Measurements from ENCODE around the gene DICER1. TPM values are rescaled to one million over a fixed set of nuclear protein-coding genes. Genes with fewer than 3 reads are reported as not detected.

DICER1 gene
- polyA plus RNA-seq, 10 donors = 32.6 to 52.1 (median 42.4) TPM

GRCh38 chr14:95096476-95096875 lies 60.9 kb downstream of the DICER1 start:
- no peak for DNase-seq

DNA sequence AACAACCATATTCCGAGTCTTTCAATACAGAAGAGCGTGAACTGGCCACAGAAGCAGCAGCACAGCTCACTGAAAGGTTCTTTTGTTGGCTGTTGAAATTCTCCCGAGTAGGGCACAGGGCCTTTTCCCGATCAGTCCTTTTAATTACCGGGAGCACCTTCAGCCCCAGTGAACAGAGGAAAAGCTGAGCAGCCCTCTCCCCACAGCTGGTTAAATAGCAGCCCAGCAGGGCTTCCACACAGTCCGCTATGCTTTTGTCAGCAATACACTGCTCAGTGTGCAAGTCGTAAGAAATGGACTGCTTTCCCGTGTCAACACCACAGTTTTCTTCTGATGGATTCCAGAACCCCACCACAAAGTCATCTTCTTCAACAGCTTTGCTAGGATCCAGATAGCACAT lies 61.3 kb downstream of the DICER1 start:
- DNase-seq = no peak

DNA sequence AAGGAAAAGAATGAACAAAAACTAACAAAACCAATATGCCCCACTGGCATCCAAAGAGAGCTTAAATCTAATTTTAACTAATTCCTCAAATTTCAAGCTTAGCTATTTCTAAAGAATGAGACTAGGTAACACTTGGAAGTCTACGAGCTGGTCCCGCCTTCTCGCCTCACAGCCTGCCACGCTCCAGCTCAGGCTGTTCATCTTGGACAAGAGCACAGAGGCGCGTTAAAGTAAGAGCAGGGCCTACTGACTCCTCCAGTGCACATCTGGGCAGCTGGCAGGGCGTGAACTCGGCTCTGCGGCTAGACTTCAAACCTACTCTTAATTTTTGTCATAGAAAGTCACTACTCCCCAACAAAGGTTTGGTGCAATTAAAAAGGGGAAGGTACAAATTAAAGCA lies 64.6 kb downstream of the DICER1 start:
- peak in 1 of 3 donors; percentile 22 for DNase-seq

DNA sequence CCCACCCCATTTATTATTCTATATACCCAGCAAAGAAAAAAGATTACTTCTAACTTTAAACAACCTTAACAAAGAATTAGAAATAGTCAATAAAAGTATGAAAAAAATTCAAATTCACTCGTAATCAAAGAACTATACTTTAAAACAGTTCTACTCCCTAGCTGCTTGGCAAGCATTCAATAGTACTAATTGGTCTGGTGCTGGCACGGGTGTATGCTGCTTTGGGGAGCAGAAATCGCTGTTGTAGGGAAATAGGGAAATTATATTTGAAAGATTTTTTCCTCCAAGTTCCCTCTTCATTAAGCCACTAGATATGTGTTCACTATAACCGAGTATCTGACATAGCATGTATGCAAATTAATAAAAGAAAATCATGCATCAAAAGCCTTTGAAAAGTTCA lies 65.7 kb downstream of the DICER1 start:
- no peak for DNase-seq

DNA sequence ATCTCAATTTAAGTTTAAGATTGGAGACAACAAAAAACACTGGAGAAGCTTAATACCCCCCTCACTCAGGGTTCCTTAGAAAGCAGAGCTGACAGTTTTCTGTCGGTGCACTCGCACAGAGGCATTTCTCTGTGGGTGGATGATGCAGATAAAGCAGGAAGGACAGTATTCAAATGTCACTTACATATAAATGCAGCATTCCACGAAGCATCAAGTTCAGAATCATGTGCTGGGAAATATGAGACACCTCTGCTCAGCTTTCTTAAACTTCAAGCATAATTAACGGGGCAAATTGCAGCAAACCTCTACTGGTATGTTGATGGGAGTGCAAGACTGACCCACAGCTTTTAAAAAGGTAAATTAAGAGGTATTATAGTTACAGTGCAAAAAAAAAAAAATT lies 68.7 kb downstream of the DICER1 start:
- DNase-seq = no peak

DNA sequence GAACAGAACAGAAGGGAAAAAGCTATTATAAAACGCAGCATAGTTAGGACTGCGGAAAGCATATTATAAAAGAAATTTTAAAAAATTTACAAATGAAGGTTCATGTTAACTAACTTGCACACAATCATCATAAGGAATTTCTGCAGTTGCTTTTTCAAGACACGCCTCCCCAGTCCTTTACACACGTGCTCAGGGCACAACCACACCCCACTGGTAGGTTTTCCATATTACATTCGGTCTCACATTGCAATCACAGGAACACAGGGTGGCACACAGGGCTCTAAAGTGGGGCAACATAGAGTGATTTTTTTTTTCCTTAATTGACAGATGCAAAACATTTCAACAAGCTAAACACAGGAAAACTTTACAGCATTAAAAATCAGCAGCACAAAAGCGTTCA lies 69.7 kb downstream of the DICER1 start:
- no peak for DNase-seq

DNA sequence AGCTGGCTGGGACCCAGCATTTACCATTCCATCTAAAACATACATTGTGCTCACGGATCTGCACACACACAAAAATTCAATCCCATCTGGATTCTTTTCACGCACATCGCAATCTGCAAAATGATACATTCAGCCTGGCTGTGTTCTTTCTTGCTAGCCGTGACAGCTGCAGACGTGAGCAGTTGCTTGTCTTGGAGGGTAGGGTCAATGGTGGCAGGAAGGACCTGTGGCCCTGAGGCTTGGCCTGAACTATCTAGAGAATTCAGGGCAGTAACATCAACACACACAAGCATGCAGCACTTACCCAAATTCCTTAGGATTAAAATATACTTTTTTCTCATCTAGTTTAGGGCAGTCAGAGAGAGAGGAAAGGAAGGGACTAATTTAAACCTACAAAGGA lies 72.0 kb downstream of the DICER1 start:
- DNase-seq = no peak

DNA sequence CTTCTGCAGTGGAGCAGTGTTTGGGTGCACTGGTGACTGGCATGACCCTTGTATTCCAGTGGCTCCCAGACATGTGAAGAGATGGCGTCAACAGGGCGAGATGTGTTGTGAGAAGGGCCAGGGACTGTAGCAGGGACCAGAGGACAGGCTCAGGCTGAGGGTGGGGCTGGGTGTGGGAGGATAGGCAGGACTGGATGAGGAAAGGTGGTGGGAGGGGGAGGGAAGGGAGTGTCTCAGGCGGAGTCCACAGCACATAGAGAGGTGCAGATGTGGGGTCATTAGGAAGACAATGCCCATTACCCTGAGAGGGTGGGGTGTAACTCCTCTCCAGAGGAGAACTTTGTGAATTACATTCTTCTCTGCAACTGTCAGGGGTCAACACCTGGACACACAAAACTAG lies 78.5 kb downstream of the DICER1 start:
- DNase-seq = no peak

- DNase-seq = no peak
These were observed 80.0 kb downstream of the DICER1 start for GRCh38 chr14:95077345-95077744.

DNA sequence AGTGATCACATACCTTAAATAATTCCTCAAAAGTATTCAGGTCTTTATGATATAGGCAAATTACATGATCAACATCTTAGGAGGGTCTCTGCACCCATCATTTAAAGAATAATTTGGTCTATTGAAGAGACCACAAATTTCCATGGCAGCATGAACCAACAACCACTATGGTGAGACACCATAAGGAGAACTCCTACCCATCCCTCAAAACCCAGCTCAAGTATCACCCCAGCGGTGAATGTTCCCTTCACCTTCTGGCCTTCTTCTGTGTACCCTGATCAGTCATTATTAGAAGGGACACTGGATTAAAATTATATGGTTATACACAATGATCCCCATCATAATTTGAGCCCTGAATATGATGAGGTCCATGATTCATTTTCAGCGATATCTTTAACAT lies 81.5 kb downstream of the DICER1 start:
- no peak for DNase-seq

DNA sequence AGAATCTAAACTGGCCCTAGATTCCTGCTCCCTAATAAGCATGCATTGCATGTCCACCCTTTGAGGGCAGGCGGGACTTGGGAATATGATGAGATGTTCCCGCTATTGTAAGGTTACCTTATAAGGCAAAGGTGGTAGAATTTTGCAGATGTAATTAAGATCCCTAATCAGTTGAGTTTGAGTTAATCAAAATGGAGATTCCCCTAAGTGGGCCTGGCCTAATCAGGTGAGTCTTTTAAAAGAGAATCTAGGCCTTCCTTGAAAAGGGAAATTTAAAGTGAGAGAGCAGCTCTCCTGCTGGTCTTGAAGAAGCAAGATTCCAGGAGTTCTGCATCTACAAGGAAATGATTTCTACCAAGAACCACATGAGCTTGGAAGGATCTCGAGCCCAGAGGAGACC lies 83.4 kb downstream of the DICER1 start:
- DNase-seq = no peak

DNA sequence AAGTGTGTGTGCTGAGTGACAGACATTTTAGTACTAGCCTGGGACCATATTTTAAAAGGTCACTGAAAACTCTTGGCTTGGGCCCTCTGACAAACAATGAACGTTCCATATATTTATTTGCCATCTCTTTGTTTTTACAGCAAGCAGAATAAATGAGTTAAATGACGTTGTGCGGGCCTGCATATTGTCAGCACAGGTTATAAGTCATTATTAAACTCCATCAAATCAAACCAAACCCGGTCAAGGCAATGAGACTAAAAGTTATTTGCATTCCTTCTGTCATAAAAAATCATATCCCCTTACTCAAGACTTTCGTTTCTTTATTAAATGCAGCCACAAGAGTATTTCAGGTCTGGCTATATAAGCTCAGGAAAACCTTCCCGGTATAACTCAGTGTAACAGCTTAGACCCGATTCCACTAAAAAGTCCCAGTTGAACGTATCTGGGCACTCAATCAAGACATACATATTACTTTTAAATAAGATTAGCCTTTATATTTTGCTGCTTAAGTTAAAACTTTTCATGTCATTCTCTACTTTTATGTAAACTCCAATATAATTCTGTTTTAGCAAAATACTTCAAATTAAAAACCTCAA lies 84.9 kb downstream of the DICER1 start:
- peak in 1 of 3 donors; percentile 53 for DNase-seq

- DNase-seq = no peak
These were observed 85.6 kb downstream of the DICER1 start for GRCh38 chr14:95071649-95072280.

- no peak for DNase-seq
These were observed 86.4 kb downstream of the DICER1 start for GRCh38 chr14:95070748-95071435.

DNA sequence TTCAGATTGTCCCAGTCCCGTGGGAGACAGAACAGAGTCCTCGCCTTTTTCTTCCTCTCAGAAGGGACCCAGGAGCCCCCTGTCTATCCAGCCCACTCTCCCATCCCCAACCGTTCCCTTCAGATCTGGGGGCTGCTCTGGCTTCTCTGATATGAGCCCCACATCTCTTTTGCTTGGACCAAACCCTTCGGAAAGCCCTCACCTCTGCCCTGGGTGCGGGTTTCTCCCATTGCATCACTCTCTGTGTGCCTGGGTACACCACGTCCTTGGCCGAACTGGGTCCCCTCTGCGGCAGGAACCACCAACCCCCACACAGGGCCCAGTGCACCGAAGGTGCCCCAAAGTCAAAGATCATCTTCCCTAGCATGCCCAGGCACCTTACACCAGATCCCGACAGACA lies 87.8 kb downstream of the DICER1 start:
- no peak for DNase-seq

DNA sequence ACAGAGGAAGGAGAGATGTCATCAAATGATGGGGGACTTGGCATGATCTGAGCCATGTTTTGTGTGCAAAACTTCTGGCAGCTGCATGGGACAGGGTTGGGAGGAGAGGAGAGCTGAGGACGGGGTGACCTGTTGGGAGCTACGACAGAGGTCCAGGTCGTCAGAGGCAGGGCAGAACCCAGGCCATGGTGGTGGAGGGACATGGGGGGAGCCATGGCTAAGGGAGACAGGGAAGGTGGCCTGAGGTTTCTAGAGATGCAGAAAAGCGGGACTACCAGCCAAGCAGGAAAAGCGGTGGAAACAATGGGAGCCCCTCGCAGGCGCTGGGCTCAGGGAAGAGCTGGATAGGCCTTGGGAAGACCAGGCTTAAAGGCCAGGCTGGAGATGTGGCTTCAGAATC lies 88.3 kb downstream of the DICER1 start:
- no peak for DNase-seq

GRCh38 chr14:95068521-95068920 lies 88.8 kb downstream of the DICER1 start:
- no peak for DNase-seq

- no peak for DNase-seq
These were observed 89.2 kb downstream of the DICER1 start for GRCh38 chr14:95068080-95068479.

DNA sequence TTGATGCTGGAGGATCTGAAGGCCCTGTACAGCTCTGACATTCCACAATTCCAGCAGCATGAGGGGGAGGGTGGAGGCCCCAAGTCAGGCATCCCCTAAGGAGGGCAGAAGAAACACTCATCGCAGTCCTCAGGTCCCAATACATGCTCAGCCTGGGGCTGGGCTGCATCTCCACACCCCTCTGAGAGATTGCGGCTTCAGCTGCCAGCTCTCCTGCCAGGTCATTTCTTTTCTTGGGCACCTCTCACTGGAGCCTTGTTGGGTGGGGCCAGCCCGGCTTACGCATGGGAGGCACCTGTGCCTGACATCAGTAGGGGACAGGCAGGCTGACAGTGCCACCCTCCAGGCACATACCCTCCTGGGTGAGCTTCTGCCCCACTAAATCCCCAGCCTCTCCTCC lies 89.8 kb downstream of the DICER1 start:
- DNase-seq = no peak

DNA sequence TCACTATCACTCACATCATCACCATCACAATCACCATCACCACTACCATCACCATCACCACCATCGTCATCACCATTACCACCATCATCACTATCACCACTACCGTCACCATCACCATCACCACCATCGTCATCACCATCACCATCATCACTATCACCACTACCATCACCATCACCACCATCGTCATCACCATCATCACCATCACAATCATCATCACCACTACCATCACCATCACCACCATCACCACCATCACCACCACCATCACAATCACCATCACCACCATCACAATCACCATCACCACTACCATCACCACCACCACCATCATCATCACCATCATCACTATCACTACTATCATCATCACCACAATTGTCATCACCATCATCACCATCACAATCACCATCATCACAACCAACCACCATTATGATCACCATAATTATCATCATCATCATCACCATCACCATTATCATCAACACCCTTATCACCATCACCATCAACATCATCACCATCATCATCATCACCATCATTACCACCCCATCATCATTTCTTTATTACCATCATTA lies 90.8 kb downstream of the DICER1 start:
- no peak for DNase-seq

DNA sequence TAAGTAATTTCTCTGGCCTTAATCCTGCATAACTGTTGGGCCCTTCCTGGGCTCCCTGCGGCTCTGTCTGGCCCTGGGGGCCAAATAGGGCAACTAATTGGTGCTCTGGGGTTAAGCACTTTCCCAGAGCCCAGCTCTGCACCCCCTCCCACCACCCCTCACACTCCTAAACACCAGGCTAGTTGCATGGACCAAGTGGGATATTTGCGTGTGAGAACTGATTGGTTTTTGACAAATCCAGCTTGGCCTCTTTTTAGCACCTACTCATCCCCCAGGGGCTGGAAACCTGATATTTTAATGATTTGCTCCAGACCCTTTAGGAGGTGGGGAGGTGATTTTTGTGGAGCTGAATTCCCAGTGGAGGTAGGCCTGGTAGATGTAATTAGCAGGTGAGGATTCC lies 91.9 kb downstream of the DICER1 start:
- DNase-seq = no peak

- DNase-seq = no peak
These were observed 92.6 kb downstream of the DICER1 start for GRCh38 chr14:95064734-95065133.

DNA sequence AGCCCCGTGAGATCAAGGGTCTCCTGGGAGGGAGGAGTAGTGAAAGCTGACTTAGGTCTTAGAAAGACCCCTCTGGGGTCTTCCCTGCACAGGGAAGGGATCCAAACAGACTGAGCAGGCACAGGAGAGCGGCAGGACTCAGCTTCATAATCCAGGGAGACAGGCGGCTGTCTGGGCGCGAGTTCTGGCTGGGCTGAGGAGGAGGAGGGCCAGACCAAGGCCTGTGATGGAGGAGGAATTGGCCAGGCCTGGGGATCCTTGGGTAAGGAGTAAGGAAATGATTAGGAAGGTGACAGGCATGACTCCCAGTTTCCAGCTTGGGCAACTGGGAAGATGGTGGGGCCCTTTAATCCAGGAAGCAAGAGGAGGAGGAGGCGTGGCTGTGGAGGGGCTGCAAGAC lies 93.1 kb downstream of the DICER1 start:
- no peak for DNase-seq

Measured in muscle of back (tissue), 11 donors.